ENCODE measurements around the gene RAB6A.

The RAB6A gene

DNA sequence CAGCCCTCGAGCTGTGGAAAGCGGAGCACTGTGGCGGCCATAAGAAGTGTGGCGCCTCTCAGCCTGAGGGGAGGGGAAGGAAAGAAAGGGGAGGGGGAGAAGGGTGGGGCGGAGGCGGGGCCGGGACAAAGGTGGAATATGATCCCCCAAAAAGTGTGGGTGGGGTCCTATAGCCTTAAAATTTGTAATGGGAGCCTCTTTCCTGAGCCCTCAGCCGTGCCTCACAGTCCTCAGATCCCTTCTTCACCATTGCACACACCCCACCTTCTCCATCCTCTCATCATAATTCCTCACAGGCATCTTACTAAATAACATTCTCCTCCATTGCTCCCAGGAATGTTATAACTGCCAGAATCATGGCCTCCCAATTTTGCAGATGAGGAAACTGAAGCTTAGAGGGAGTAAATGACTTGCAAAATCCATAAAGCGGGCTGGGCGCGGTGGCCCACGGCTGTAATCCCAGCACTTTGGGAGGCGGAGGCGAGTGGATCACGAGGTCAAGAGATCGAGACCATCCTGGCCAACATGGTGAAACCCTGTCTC lies 600 bp upstream of the RAB6A start:
- no peaks in the 10 kb centered on the region for H3K27me3 ChIP-seq (ENCODE audit: insufficient read depth, insufficient read length)
- TF ChIP-seq SUZ12 (IDR thresholded peaks at IDR 0.05; ENCODE audit: extremely low read depth, insufficient read depth, insufficient read length) (no peak), ZNF274 (IDR thresholded peaks at IDR 0.05; ENCODE audit: low read depth, low read length) (no peak), YY1 (IDR thresholded peaks at IDR 0.05; ENCODE audit: insufficient read depth, insufficient read length) (peak; percentile 94)
- H3K36me3 ChIP-seq (ENCODE audit: insufficient read depth, insufficient read length, low read length) = no peaks in the 10 kb centered on the region
- H3K4me1 ChIP-seq (ENCODE audit: insufficient read depth, insufficient read length) = no peaks in the 10 kb centered on the region
- H3K9ac ChIP-seq (ENCODE audit: insufficient read length, low read depth) = no peak overlapping the region
- H3K4me3 ChIP-seq (ENCODE audit: insufficient read length, low read depth) = no peak overlapping the region
- H3K9me3 ChIP-seq (ENCODE audit: insufficient read depth, low read length) = no peaks in the 10 kb centered on the region
- DNase-seq (ENCODE audit: low read depth, low spot score) = no peak

DNA sequence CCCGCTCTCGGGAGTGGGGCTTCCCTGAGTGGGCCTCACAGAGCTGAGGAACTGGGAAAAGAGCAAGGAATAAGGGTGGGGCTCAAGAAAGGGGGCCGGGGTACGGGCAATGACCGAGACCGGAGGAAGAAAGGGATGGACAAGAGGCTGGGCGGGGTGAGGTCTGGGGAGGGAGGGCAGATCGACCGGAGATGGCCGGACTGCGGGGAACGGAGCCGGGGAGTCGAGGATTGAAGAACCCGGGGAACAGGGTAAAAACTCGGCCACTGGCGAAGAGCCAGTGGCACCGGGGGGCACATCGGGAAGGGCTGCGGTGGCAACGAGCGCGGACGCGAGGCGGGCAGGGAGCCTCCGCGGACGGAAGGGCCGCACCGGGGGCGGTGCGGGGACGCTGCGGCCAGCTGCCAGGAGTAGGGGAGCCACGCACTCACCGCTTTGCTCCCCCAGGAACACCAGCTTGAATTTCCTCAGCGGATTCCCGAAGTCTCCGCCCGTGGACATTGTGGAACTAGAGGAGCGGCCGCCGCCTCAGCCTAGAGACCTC lies 667 bp downstream of the RAB6A start:
- no peaks in the 10 kb centered on the region for H3K9me3 ChIP-seq (ENCODE audit: insufficient read depth, low read length)
- H3K9ac ChIP-seq (ENCODE audit: insufficient read length, low read depth) = peak overlapping the region; percentile 97
- peak overlapping the region; percentile 92 for H3K4me3 ChIP-seq (ENCODE audit: insufficient read length, low read depth)
- TF ChIP-seq ZNF274 (IDR thresholded peaks at IDR 0.05; ENCODE audit: low read depth, low read length) (no peak), YY1 (IDR thresholded peaks at IDR 0.05; ENCODE audit: insufficient read depth, insufficient read length) (no peak), SUZ12 (IDR thresholded peaks at IDR 0.05; ENCODE audit: extremely low read depth, insufficient read depth, insufficient read length) (no peak)
- H3K4me1 ChIP-seq (ENCODE audit: insufficient read depth, insufficient read length) = no peaks in the 10 kb centered on the region
- no peaks in the 10 kb centered on the region for H3K36me3 ChIP-seq (ENCODE audit: insufficient read depth, insufficient read length, low read length)
- no peaks in the 10 kb centered on the region for H3K27me3 ChIP-seq (ENCODE audit: insufficient read depth, insufficient read length)
- no peak for DNase-seq (ENCODE audit: low read depth, low spot score)

DNA sequence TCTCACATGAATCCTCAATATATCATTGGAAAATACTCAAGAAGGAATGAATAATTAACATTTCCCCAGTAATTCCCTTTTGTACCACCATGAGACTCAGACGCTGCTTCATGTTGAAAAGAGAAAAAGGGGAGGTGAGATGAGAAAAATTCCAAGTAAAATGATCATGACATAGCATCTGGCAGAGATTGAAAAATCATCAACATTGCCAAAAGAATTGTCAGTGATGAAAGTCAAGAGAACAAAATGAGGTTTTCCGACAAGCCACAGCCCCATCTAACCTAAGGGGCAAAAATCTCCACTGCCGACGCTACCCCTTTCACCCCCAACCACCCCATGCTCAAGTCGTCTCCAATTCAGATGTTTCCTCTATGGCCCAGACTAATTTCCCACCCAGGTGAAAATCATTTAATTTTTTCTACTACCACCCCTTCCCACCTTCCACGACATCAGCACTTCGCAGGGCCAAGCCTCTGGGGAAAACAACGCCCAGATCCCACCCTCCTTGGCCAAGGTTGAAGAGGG lies 1.2 kb downstream of the RAB6A start:
- TF ChIP-seq YY1 (IDR thresholded peaks at IDR 0.05; ENCODE audit: insufficient read depth, insufficient read length) = no peak
- no peak for TF ChIP-seq SUZ12 (IDR thresholded peaks at IDR 0.05; ENCODE audit: extremely low read depth, insufficient read depth, insufficient read length)
- TF ChIP-seq ZNF274 (IDR thresholded peaks at IDR 0.05; ENCODE audit: low read depth, low read length) = no peak
- no peaks in the 10 kb centered on the region for H3K9me3 ChIP-seq (ENCODE audit: insufficient read depth, low read length)
- no peak for DNase-seq (ENCODE audit: low read depth, low spot score)
- peak overlapping the region; percentile 97 for H3K9ac ChIP-seq (ENCODE audit: insufficient read length, low read depth)
- H3K4me3 ChIP-seq (ENCODE audit: insufficient read length, low read depth) = peak overlapping the region; percentile 92
- H3K27me3 ChIP-seq (ENCODE audit: insufficient read depth, insufficient read length) = no peaks in the 10 kb centered on the region
- no peaks in the 10 kb centered on the region for H3K36me3 ChIP-seq (ENCODE audit: insufficient read depth, insufficient read length, low read length)
- H3K4me1 ChIP-seq (ENCODE audit: insufficient read depth, insufficient read length) = no peaks in the 10 kb centered on the region

DNA sequence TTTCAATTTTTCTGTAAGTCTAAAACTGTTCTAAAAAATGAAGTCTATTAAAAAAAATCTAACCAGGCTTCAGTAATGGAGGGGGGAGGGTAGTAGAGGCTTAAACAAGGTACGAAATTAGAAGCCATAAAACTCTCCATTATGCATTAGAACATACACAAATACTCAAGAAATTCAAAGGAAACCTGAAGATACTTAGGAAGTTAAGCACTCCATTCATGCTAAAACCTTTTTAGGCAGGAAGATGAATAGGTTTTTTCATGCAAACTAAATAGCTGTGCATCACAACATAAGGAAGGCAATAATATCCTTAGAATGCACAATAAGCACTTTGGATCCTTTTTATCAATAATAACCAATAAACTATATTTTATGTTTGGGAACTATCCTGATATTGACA lies 2.4 kb downstream of the RAB6A start:
- no peak for DNase-seq (ENCODE audit: low read depth, low spot score)
- Histone ChIP-seq H3K36me3 (ENCODE audit: insufficient read depth, insufficient read length, low read length) (peaks cover 2% of the 10 kb centered on the region), H3K27me3 (ENCODE audit: insufficient read depth, insufficient read length) (no peaks in the 10 kb centered on the region), H3K4me3 (ENCODE audit: insufficient read length, low read depth) (peak overlapping the region; percentile 2), H3K4me1 (ENCODE audit: insufficient read depth, insufficient read length) (no peaks in the 10 kb centered on the region), H3K9me3 (ENCODE audit: insufficient read depth, low read length) (no peaks in the 10 kb centered on the region), H3K9ac (ENCODE audit: insufficient read length, low read depth) (no peak overlapping the region)
- TF ChIP-seq YY1 (IDR thresholded peaks at IDR 0.05; ENCODE audit: insufficient read depth, insufficient read length) (no peak), SUZ12 (IDR thresholded peaks at IDR 0.05; ENCODE audit: extremely low read depth, insufficient read depth, insufficient read length) (no peak)

DNA sequence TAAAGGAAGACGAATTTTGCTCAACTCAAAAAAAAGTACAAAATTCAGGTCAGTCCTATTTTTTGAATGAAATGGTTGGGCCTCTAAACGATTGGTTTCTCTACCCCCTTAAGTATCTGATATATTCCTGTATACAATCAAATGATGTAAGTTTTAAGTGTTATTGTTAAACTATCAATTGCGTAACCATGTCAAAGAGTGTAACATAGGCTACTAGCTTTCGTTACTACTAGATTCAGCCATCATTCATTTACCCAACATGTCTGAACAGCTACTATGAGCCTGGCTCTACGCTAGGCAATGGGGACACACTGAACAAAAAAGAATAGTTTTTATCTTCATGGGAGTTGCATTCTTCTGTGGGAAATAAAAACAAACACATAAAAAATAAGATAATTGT lies 3.3 kb downstream of the RAB6A start:
- H3K4me1 ChIP-seq (ENCODE audit: insufficient read depth, insufficient read length) = no peaks in the 10 kb centered on the region
- H3K36me3 ChIP-seq (ENCODE audit: insufficient read depth, insufficient read length, low read length) = peaks cover 2% of the 10 kb centered on the region
- H3K4me3 ChIP-seq (ENCODE audit: insufficient read length, low read depth) = no peak overlapping the region
- TF ChIP-seq ZNF274 (IDR thresholded peaks at IDR 0.05; ENCODE audit: low read depth, low read length) (no peak), YY1 (IDR thresholded peaks at IDR 0.05; ENCODE audit: insufficient read depth, insufficient read length) (no peak), SUZ12 (IDR thresholded peaks at IDR 0.05; ENCODE audit: extremely low read depth, insufficient read depth, insufficient read length) (no peak)
- H3K27me3 ChIP-seq (ENCODE audit: insufficient read depth, insufficient read length) = no peaks in the 10 kb centered on the region
- no peaks in the 10 kb centered on the region for H3K9me3 ChIP-seq (ENCODE audit: insufficient read depth, low read length)
- no peak for DNase-seq (ENCODE audit: low read depth, low spot score)
- H3K9ac ChIP-seq (ENCODE audit: insufficient read length, low read depth) = no peak overlapping the region

DNA sequence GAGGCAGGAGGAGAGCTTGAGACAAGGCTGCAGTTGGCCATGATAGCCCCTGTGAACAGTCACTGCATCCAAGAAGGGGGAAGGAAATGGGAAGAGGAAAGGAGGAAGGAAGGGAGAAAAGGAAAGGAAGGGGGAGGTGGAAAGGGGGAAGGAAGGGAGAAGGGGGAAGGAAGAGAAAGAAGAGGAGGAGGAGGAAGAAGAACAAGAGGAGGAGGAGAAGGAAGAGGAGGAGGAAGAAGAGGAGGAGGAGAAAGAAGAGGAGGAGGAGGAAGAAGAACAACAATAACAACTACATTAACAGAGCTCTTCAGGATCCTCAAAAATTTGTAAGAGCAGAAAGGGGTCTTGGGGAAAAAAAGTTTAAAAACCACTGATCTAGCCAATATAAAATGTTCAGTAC lies 5.2 kb downstream of the RAB6A start:
- Histone ChIP-seq H3K36me3 (ENCODE audit: insufficient read depth, insufficient read length, low read length) (peaks cover 2% of the 10 kb centered on the region), H3K4me1 (ENCODE audit: insufficient read depth, insufficient read length) (no peaks in the 10 kb centered on the region), H3K9ac (ENCODE audit: insufficient read length, low read depth) (no peak overlapping the region), H3K27me3 (ENCODE audit: insufficient read depth, insufficient read length) (no peaks in the 10 kb centered on the region), H3K4me3 (ENCODE audit: insufficient read length, low read depth) (no peak overlapping the region), H3K9me3 (ENCODE audit: insufficient read depth, low read length) (no peaks in the 10 kb centered on the region)
- DNase-seq (ENCODE audit: low read depth, low spot score) = no peak
- TF ChIP-seq ZNF274 (IDR thresholded peaks at IDR 0.05; ENCODE audit: low read depth, low read length) = no peak
- no peak for TF ChIP-seq SUZ12 (IDR thresholded peaks at IDR 0.05; ENCODE audit: extremely low read depth, insufficient read depth, insufficient read length)
- no peak for TF ChIP-seq YY1 (IDR thresholded peaks at IDR 0.05; ENCODE audit: insufficient read depth, insufficient read length)

DNA sequence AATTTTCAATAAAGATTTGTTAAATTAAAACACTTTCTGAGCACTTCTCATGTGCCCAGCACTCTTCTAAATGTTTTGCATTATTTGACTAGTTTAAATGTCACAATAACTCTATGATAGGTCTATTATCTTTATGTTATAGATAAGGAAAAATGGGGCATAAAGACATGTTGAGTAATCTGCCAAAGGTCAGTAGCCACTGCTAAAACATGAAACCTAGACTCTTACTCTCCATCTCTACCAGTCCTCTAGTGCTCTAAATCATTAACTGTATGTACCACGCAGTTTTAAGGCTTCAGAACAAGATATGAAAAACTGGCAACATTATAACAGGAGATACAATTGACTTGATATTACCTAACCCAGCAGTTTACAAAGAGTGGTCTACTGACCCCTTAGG lies 6.9 kb downstream of the RAB6A start:
- Histone ChIP-seq H3K27me3 (ENCODE audit: insufficient read depth, insufficient read length) (no peaks in the 10 kb centered on the region), H3K9me3 (ENCODE audit: insufficient read depth, low read length) (no peaks in the 10 kb centered on the region), H3K9ac (ENCODE audit: insufficient read length, low read depth) (no peak overlapping the region), H3K4me3 (ENCODE audit: insufficient read length, low read depth) (no peak overlapping the region), H3K4me1 (ENCODE audit: insufficient read depth, insufficient read length) (no peaks in the 10 kb centered on the region), H3K36me3 (ENCODE audit: insufficient read depth, insufficient read length, low read length) (peaks cover 2% of the 10 kb centered on the region)
- TF ChIP-seq SUZ12 (IDR thresholded peaks at IDR 0.05; ENCODE audit: extremely low read depth, insufficient read depth, insufficient read length) = no peak
- no peak for TF ChIP-seq ZNF274 (IDR thresholded peaks at IDR 0.05; ENCODE audit: low read depth, low read length)
- DNase-seq (ENCODE audit: low read depth, low spot score) = no peak
